Measurements from ENCODE around the gene FCHSD2. TPM values are rescaled to one million over a fixed set of nuclear protein-coding genes. Genes with fewer than 3 reads are reported as not detected.

Gene FCHSD2
- total and polyA plus RNA-seq, 2 of the 13 experiments (the other 11 are each of a cell fraction or from before 2014, with no cell fraction given): 20.5 to 24.8 TPM

- TF ChIP-seq ZSCAN29 (CRISPR knock-in tag; conservative IDR thresholded peaks at IDR 0.05) (no peak), ZNF282 (IDR thresholded peaks at IDR 0.05; ENCODE audit: partially characterized antibody) (no peak), MXI1 (IDR thresholded peaks at IDR 0.05; ENCODE audit: borderline replicate concordance, low read depth, low read length) (no peak; the same call in 2 of the 3 replicates), PTBP1 (IDR thresholded peaks at IDR 0.05; ENCODE audit: low read depth, low read length, poor library complexity, severe bottlenecking) (no peak), PAF1 (CRISPR knock-in tag; IDR thresholded peaks at IDR 0.05) (no peak), DNMT1 (CRISPR knock-in tag; IDR thresholded peaks at IDR 0.05) (no peak), JUN (CRISPR knock-in tag; IDR thresholded peaks at IDR 0.05) (no peak), FOXC1 (CRISPR knock-in tag; IDR thresholded peaks at IDR 0.05; ENCODE audit: borderline replicate concordance) (no peak), ZNF142 (CRISPR knock-in tag; IDR thresholded peaks at IDR 0.05) (no peak)
- TF ChIP-seq, protein P1, sequence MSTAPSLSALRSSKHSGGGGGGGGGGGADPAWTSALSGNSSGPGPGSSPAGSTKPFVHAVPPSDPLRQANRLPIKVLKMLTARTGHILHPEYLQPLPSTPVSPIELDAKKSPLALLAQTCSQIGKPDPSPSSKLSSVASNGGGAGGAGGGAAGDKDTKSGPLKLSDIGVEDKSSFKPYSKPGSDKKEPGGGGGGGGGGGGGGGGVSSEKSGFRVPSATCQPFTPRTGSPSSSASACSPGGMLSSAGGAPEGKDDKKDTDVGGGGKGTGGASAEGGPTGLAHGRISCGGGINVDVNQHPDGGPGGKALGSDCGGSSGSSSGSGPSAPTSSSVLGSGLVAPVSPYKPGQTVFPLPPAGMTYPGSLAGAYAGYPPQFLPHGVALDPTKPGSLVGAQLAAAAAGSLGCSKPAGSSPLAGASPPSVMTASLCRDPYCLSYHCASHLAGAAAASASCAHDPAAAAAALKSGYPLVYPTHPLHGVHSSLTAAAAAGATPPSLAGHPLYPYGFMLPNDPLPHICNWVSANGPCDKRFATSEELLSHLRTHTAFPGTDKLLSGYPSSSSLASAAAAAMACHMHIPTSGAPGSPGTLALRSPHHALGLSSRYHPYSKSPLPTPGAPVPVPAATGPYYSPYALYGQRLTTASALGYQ (CRISPR knock-in tag; IDR thresholded peaks at IDR 0.05): no peak
- TF ChIP-seq, protein P2, sequence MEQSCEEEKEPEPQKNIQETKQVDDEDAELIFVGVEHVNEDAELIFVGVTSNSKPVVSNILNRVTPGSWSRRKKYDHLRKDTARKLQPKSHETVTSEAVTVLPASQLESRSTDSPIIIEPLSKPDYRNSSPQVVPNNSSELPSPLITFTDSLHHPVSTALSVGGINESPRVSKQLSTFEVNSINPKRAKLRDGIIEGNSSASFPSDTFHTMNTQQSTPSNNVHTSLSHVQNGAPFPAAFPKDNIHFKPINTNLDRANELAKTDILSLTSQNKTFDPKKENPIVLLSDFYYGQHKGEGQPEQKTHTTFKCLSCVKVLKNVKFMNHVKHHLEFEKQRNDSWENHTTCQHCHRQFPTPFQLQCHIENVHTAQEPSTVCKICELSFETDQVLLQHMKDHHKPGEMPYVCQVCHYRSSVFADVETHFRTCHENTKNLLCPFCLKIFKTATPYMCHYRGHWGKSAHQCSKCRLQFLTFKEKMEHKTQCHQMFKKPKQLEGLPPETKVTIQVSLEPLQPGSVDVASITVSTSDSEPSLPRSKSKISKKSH (CRISPR knock-in tag; IDR thresholded peaks at IDR 0.05; ENCODE audit: borderline replicate concordance): no peak
- TF ChIP-seq, protein P3, sequence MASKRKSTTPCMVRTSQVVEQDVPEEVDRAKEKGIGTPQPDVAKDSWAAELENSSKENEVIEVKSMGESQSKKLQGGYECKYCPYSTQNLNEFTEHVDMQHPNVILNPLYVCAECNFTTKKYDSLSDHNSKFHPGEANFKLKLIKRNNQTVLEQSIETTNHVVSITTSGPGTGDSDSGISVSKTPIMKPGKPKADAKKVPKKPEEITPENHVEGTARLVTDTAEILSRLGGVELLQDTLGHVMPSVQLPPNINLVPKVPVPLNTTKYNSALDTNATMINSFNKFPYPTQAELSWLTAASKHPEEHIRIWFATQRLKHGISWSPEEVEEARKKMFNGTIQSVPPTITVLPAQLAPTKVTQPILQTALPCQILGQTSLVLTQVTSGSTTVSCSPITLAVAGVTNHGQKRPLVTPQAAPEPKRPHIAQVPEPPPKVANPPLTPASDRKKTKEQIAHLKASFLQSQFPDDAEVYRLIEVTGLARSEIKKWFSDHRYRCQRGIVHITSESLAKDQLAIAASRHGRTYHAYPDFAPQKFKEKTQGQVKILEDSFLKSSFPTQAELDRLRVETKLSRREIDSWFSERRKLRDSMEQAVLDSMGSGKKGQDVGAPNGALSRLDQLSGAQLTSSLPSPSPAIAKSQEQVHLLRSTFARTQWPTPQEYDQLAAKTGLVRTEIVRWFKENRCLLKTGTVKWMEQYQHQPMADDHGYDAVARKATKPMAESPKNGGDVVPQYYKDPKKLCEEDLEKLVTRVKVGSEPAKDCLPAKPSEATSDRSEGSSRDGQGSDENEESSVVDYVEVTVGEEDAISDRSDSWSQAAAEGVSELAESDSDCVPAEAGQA (IDR thresholded peaks at IDR 0.05; ENCODE audit: low read depth): no peak
- TF ChIP-seq, protein P3 (CRISPR knock-in tag; IDR thresholded peaks at IDR 0.05; ENCODE audit: borderline replicate concordance): no peak
Observed at GRCh38 chr11:73143126-73143838, 1.2 kb upstream of the FCHSD2 start (continued).
